IPS-NIHi11 (cell line): ENCODE results near the gene GNGT2.
"Not testable (repeated sequence)": the region's sequence is repeated elsewhere in the genome, so short reads cannot be mapped to it uniquely, and the experiment has no call there.

Experiments
- DNase-seq: peaks from one replicate; pipeline ENCODE4 v3.0.0; 2012; ENCODE audit warnings: mixed read lengths, low spot score

The GNGT2 gene

GRCh38 chr17:49203796-49204195, 6.6 kb downstream of the GNGT2 start:
- no peak for DNase-seq

- no peak for DNase-seq
Measured at GRCh38 chr17:49201481-49201927, 8.9 kb downstream of the GNGT2 start.

GRCh38 chr17:49200423-49201083, 9.8 kb downstream of the GNGT2 start:
- no peak for DNase-seq

GRCh38 chr17:49198211-49198610, 12.2 kb downstream of the GNGT2 start:
- no peak for DNase-seq

- DNase-seq = no peak
Measured at GRCh38 chr17:49197346-49197998, 12.9 kb downstream of the GNGT2 start.

GRCh38 chr17:49196520-49196919, 13.9 kb downstream of the GNGT2 start:
- no peak for DNase-seq

GRCh38 chr17:49195751-49196150, 14.6 kb downstream of the GNGT2 start:
- DNase-seq = no peak

- no peak for DNase-seq
Measured at GRCh38 chr17:49194297-49194607, 16.1 kb downstream of the GNGT2 start.

- peak; percentile 67 for DNase-seq
Measured at GRCh38 chr17:49193513-49194296, 16.7 kb downstream of the GNGT2 start.

GRCh38 chr17:49191917-49192741, 18.2 kb downstream of the GNGT2 start:
- peak; percentile 55 for DNase-seq

- no peak for DNase-seq
Measured at GRCh38 chr17:49191409-49191916, 18.9 kb downstream of the GNGT2 start.

- DNase-seq = no peak
Measured at GRCh38 chr17:49190932-49191331, 19.4 kb downstream of the GNGT2 start.

- DNase-seq = no peak
Measured at GRCh38 chr17:49187301-49187700, 23.1 kb downstream of the GNGT2 start.

GRCh38 chr17:49185381-49185780, 25.0 kb downstream of the GNGT2 start:
- DNase-seq = not testable (repeated sequence)

GRCh38 chr17:49184522-49184921, 25.9 kb downstream of the GNGT2 start:
- DNase-seq = not testable (repeated sequence)

- DNase-seq = no peak
Measured at GRCh38 chr17:49183801-49184200, 26.6 kb downstream of the GNGT2 start.

- DNase-seq = no peak
Measured at GRCh38 chr17:49183341-49183740, 27.0 kb downstream of the GNGT2 start.

- DNase-seq = no peak
Measured at GRCh38 chr17:49180998-49181635, 29.3 kb downstream of the GNGT2 start.

- peak; percentile 84 for DNase-seq
Measured at GRCh38 chr17:49180303-49180702, 30.1 kb downstream of the GNGT2 start.

- not testable (repeated sequence) for DNase-seq
Measured at GRCh38 chr17:49175978-49176377, 34.4 kb downstream of the GNGT2 start.

- not testable (repeated sequence) for DNase-seq
Measured at GRCh38 chr17:49170711-49171110, 39.7 kb downstream of the GNGT2 start.
